HepG2 (cell line): ENCODE data around the gene KANSL3. TPM values are rescaled to one million over a fixed set of nuclear protein-coding genes. Genes with fewer than 3 reads are reported as not detected.

Source experiments
- ATAC-seq: fragments of 200-7000 bp; cut with Tn5 transposase; 3 replicates; pipeline ENCODE4 v1.9.1; 2020; ENCODE audit warnings: mild to moderate bottlenecking, moderate library complexity
- BruUV-seq: library from RNA; stranded (reverse); fragments of 400-500 nt; replicated peaks from 2 replicates; lab custom pipeline; 2021; lab: Mats Ljungman, UMichigan
- CTCF ChIA-PET: fragments of 300-600 bp; formaldehyde crosslinking; extraction: SDS; loops from one replicate; lab custom pipeline; 2021; ENCODE audit warnings: low total read pairs, inconsistent platforms, low intra/inter-chr PET ratio; lab: Yijun Ruan, JAX
- POLR2A ChIA-PET: fragments of 350-600 bp; sonication (Branson Sonifier 250); formaldehyde crosslinking; loops from one replicate; lab custom pipeline; 2020; ENCODE audit warnings: antibody characterized with exemption, inconsistent platforms; lab: Yijun Ruan, JAX
- DNase-seq: peaks from one replicate; pipeline ENCODE4 v3.0.0-alpha.2; 2015; ENCODE audit warnings: low spot score
- FAIRE-seq: peaks from 3 replicates; lab custom pipeline; 2011; peaks lifted over from hg19 to GRCh38; lab: Jason Lieb, UNC
- H2AFZ ChIP-seq: one replicate; pipeline ENCODE4 v1.6.1; 2011; ENCODE audit warnings: low read length, inconsistent platforms
- H3K27ac ChIP-seq: fragments of 300-600 bp; 3 replicates; pipeline ENCODE4 v1.8.0; 2011; ENCODE audit warnings: mixed run types, mild to moderate bottlenecking, mixed read lengths, low read length, inconsistent platforms; ENCODE audit not compliant: insufficient read depth; ENCODE audit errors: extremely low read length
- H3K27me3 ChIP-seq, 2 experiments: fragments of 200-600 bp in 1 of 2; 2 replicates in 1 of 2; 3 replicates in 1 of 2; pipeline versions ENCODE4 v1.6.0 to v1.8.0; 2011; ENCODE audit warnings: low read length in 2 of 2, mild to moderate bottlenecking in 2 of 2, moderate library complexity in 2 of 2, inconsistent platforms in 1 of 2; ENCODE audit not compliant: insufficient read depth in 2 of 2, control insufficient read depth in 1 of 2
- H3K36me3 ChIP-seq, 2 experiments: fragments of 200-600 bp in 1 of 2; replicated peaks in 1 of 2; 2 replicates in 1 of 2; 3 replicates in 1 of 2; pipeline versions ENCODE4 v1.5.1 to v1.8.0; 2011; ENCODE audit warnings: low read length in 2 of 2, inconsistent platforms in 1 of 2; ENCODE audit not compliant: insufficient read depth in 2 of 2, control insufficient read depth in 1 of 2
- H3K4me1 ChIP-seq: 2 replicates; pipeline ENCODE4 v1.5.1; 2012; ENCODE audit warnings: low read length, inconsistent platforms; ENCODE audit not compliant: insufficient read depth
- H3K4me2 ChIP-seq: 2 replicates; pipeline ENCODE4 v1.6.0; 2011; ENCODE audit warnings: low read depth, low read length, inconsistent platforms
- H3K4me3 ChIP-seq, 3 experiments: fragments of 200-600 bp in 1 of 3; sonication (generic), shearing (Covaris generic) in 1 of 3; replicated peaks in 1 of 3; 2 replicates each; pipeline ENCODE4 v1.5.1; 2011 to 2016; ENCODE audit warnings: low read length in 3 of 3, inconsistent platforms in 2 of 3, low read depth in 2 of 3, mild to moderate bottlenecking in 2 of 3, control low read depth in 1 of 3, mixed read lengths in 1 of 3; ENCODE audit not compliant: insufficient read depth in 1 of 3
- H3K79me2 ChIP-seq: one replicate; pipeline ENCODE4 v1.6.1; 2011; ENCODE audit warnings: low read length, inconsistent platforms; ENCODE audit not compliant: insufficient read depth
- H3K9ac ChIP-seq: 2 replicates; pipeline ENCODE4 v1.6.0; 2011; ENCODE audit warnings: mild to moderate bottlenecking, low read depth, low read length, inconsistent platforms; ENCODE audit not compliant: insufficient read depth
- H3K9me3 ChIP-seq: 2 replicates; pipeline ENCODE4 v1.5.1; 2012; ENCODE audit warnings: mild to moderate bottlenecking, low read length
- H4K20me1 ChIP-seq: 2 replicates; pipeline ENCODE4 v1.6.0; 2011; ENCODE audit warnings: inconsistent platforms, mild to moderate bottlenecking, low read length, moderate library complexity; ENCODE audit not compliant: insufficient read depth
- CCDC6 ChIP-seq: sonication (generic); formaldehyde crosslinking; IDR thresholded peaks from 2 replicates; pipeline ENCODE4 v1.8.1; 2022; ENCODE audit warnings: mild to moderate bottlenecking, missing genetic modification reagents, moderate library complexity
- FIP1L1 ChIP-seq: fragments of 200-400 bp; formaldehyde crosslinking; IDR thresholded peaks from 2 replicates; pipeline ENCODE4 v1.6.1; 2018; ENCODE audit warnings: low read depth, mild to moderate bottlenecking, low read length, moderate library complexity, borderline replicate concordance; ENCODE audit not compliant: insufficient read depth
- GMEB2 ChIP-seq: IDR thresholded peaks from 2 replicates; pipeline ENCODE4 v1.6.1; 2016; ENCODE audit warnings: missing biosample characterization, missing genetic modification reagents, low read depth
- NFRKB ChIP-seq: fragments of 450-650 bp; IDR thresholded peaks from 2 replicates; pipeline ENCODE4 v1.6.1; 2017
- POLR2AphosphoS5 ChIP-seq: IDR thresholded peaks from 2 replicates; pipeline ENCODE4 v1.6.1; 2012; ENCODE audit warnings: low read depth, low read length
- RORA ChIP-seq: sonication (generic); formaldehyde crosslinking; IDR thresholded peaks from 2 replicates; pipeline ENCODE4 v1.5.0; 2020; ENCODE audit warnings: mild to moderate bottlenecking, missing genetic modification reagents, moderate library complexity
- WIZ ChIP-seq: sonication (generic); formaldehyde crosslinking; IDR thresholded peaks from 2 replicates; pipeline ENCODE4 v1.5.1; 2020; ENCODE audit warnings: mild to moderate bottlenecking, missing genetic modification reagents
- ZMYM4 ChIP-seq: sonication (generic); formaldehyde crosslinking; IDR thresholded peaks from 2 replicates; pipeline ENCODE4 v1.8.1; 2023; ENCODE audit warnings: mild to moderate bottlenecking, missing genetic modification reagents
- ZNF251 ChIP-seq: sonication (generic); formaldehyde crosslinking; IDR thresholded peaks from 2 replicates; pipeline ENCODE4 v1.9.0; 2021; ENCODE audit warnings: mild to moderate bottlenecking, missing genetic modification reagents
- ZNF280D ChIP-seq: sonication (generic); formaldehyde crosslinking; IDR thresholded peaks from 2 replicates; pipeline ENCODE4 v1.5.1; 2020; ENCODE audit warnings: mild to moderate bottlenecking, missing genetic modification reagents
- ZNF567 ChIP-seq: sonication (generic); formaldehyde crosslinking; IDR thresholded peaks from 2 replicates; pipeline ENCODE4 v1.8.1; 2023; ENCODE audit warnings: mild to moderate bottlenecking, missing genetic modification reagents, borderline replicate concordance
- ZNF776 ChIP-seq: sonication (generic); formaldehyde crosslinking; IDR thresholded peaks from 2 replicates; pipeline ENCODE4 v1.4.0; 2020; ENCODE audit warnings: mild to moderate bottlenecking, missing genetic modification reagents
- WGBS: methylation state at CpG from one replicate; pipeline ENCODE4 v1.1.6; 2017; ENCODE audit warnings: low lambda C conversion rate; 5-methylcytosine and 5-hydroxymethylcytosine counted together
- in situ Hi-C: cut with HindIII; loops from 2 replicates; pipeline ENCODE4 v1.10.0; 2017; ENCODE audit warnings: low pct_unique_long_range_greater_than_20kb; ENCODE audit not compliant: extremely low pct_ligation_motif_present
- intact Hi-C: fragments of 100-400 bp; cut with micrococcal nuclease; formaldehyde crosslinking; loops from one replicate; pipeline ENCODE4 v1.10.0; 2022; ENCODE audit not compliant: unreplicated experiment
- polyA plus RNA-seq, 8 experiments: library from polyadenylated mRNA; depleted of rRNA in 3 of 8; stranded (reverse) in 7 of 8; unstranded in 1 of 8; fragments of >200 nt; fragmentation: Illumina TruSeq in 4 of 8; extraction: Trizol in 4 of 8; gene quantifications; 2 replicates each; pipeline versions ENCODE4 v1.2.1 to v1.2.3, GENCODE V29; 2011 to 2016; ENCODE audit warnings: low read depth in 4 of 8, missing spikeins in 1 of 8, mixed read lengths in 1 of 8; ENCODE audit not compliant: insufficient read depth in 1 of 8
- total RNA-seq, 5 experiments: library from RNA; depleted of rRNA; stranded (reverse); fragments of >200 nt; fragmentation: Illumina TruSeq; extraction: Trizol; gene quantifications; 2 replicates each; pipeline ENCODE4 v1.2.3, GENCODE V29; 2016; ENCODE audit warnings: low read depth in 1 of 5
- TF ChIP-seq, protein P1 (sequence below): sonication (generic); formaldehyde crosslinking; IDR thresholded peaks from 2 replicates; pipeline ENCODE4 v1.5.1; 2020; ENCODE audit warnings: missing genetic modification reagents, mild to moderate bottlenecking, borderline replicate concordance
- TF ChIP-seq, protein P2 (sequence below): sonication (generic); formaldehyde crosslinking; IDR thresholded peaks from 2 replicates; pipeline ENCODE4 v1.4.0; 2020; ENCODE audit warnings: missing genetic modification reagents
- TF ChIP-seq, protein P3 (sequence below): sonication (generic); formaldehyde crosslinking; IDR thresholded peaks from 2 replicates; pipeline ENCODE4 v1.5.0; 2020; ENCODE audit warnings: mild to moderate bottlenecking, missing genetic modification reagents

The KANSL3 gene
- total and polyA plus RNA-seq, 2 of the 13 experiments (the other 11 are each of a cell fraction or from before 2014, with no cell fraction given): 20.8 to 37.3 TPM

GRCh38 chr2:96547731-96548171 is 90.4 kb downstream of the KANSL3 start:
- ChIA-PET POLR2A (interaction anchor here (1.8 kb wide), 1 partner anchor 10 kb away, joined by 5 read pairs; no protein-coding TSS in a partner anchor), CTCF (no interaction called here)
- intact Hi-C loops (no loop called here), in situ Hi-C loops (no loop called here)
- Histone ChIP-seq H3K9me3 (no peaks in the 10 kb centered on the region), H3K4me1 (peaks cover 19% of the 10 kb centered on the region), H2AFZ (no peak overlapping the region), H3K36me3 (no peaks in the 10 kb centered on the region; a peak in 1 of 5 replicates), H3K79me2 (no peaks in the 10 kb centered on the region), H3K4me3 (no peak overlapping the region), H3K4me2 (no peak overlapping the region), H3K9ac (no peak overlapping the region), H3K27ac (no peak overlapping the region), H3K27me3 (no peaks in the 10 kb centered on the region), H4K20me1 (no peaks in the 10 kb centered on the region)
- ATAC-seq (no peak), FAIRE-seq (no peak), DNase-seq (no peak)
- BruUV-seq: no TSS peak
- WGBS: 95% methylated on average over 6 of the region's 6 CpGs
- TF ChIP-seq GMEB2 (CRISPR knock-in tag) (no peak), ZNF280D (no peak), RORA (CRISPR knock-in tag) (no peak), CCDC6 (CRISPR knock-in tag) (no peak), NFRKB (no peak), ZNF251 (CRISPR knock-in tag) (no peak), ZNF567 (CRISPR knock-in tag) (no peak), POLR2AphosphoS5 (no peak), ZNF776 (no peak), FIP1L1 (no peak), WIZ (CRISPR knock-in tag) (no peak), ZMYM4 (no peak)
- TF ChIP-seq, protein P1, sequence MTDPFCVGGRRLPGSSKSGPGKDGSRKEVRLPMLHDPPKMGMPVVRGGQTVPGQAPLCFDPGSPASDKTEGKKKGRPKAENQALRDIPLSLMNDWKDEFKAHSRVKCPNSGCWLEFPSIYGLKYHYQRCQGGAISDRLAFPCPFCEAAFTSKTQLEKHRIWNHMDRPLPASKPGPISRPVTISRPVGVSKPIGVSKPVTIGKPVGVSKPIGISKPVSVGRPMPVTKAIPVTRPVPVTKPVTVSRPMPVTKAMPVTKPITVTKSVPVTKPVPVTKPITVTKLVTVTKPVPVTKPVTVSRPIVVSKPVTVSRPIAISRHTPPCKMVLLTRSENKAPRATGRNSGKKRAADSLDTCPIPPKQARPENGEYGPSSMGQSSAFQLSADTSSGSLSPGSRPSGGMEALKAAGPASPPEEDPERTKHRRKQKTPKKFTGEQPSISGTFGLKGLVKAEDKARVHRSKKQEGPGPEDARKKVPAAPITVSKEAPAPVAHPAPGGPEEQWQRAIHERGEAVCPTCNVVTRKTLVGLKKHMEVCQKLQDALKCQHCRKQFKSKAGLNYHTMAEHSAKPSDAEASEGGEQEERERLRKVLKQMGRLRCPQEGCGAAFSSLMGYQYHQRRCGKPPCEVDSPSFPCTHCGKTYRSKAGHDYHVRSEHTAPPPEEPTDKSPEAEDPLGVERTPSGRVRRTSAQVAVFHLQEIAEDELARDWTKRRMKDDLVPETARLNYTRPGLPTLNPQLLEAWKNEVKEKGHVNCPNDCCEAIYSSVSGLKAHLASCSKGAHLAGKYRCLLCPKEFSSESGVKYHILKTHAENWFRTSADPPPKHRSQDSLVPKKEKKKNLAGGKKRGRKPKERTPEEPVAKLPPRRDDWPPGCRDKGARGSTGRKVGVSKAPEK (CRISPR knock-in tag): no peak
- TF ChIP-seq, protein P2, sequence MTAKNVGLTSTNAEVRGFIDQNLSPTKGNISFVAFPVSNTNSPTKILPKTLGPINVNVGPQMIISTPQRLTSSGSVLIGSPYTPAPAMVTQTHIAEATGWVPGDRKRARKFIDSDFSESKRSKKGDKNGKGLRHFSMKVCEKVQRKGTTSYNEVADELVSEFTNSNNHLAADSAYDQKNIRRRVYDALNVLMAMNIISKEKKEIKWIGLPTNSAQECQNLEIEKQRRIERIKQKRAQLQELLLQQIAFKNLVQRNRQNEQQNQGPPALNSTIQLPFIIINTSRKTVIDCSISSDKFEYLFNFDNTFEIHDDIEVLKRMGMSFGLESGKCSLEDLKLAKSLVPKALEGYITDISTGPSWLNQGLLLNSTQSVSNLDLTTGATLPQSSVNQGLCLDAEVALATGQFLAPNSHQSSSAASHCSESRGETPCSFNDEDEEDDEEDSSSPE (CRISPR knock-in tag): no peak
- TF ChIP-seq, protein P3, sequence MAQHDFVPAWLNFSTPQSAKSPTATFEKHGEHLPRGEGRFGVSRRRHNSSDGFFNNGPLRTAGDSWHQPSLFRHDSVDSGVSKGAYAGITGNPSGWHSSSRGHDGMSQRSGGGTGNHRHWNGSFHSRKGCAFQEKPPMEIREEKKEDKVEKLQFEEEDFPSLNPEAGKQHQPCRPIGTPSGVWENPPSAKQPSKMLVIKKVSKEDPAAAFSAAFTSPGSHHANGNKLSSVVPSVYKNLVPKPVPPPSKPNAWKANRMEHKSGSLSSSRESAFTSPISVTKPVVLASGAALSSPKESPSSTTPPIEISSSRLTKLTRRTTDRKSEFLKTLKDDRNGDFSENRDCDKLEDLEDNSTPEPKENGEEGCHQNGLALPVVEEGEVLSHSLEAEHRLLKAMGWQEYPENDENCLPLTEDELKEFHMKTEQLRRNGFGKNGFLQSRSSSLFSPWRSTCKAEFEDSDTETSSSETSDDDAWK (CRISPR knock-in tag): no peak
